Cardiac septum (tissue), 1 donor: ENCODE results near the gene TUT1. TPM values are rescaled to one million over a fixed set of nuclear protein-coding genes. Genes with fewer than 3 reads are reported as not detected.

Experiments used
- DNase-seq: peaks from one replicate; pipeline ENCODE4 v3.0.0-alpha.2; 2020; ENCODE audit warnings: low spot score
- intact Hi-C: fragments of 100-400 bp; cut with DNase I; formaldehyde crosslinking; loops from one replicate; pipeline ENCODE4 v1.14.0; 2022
- total RNA-seq: library from RNA; stranded (reverse); fragmentation: NEBNext Ultra II Directional; extraction: Animal tissue kit (Norgen Biotek cat#: 25700); gene quantifications from one replicate; pipeline ENCODE4 v1.2.1, GENCODE V29; 2021
- donor health status: DM: no; HTN: no; CAD: no.

The TUT1 gene
- total RNA-seq, 1 donor from 2014 or later, result 11.7 TPM

DNA sequence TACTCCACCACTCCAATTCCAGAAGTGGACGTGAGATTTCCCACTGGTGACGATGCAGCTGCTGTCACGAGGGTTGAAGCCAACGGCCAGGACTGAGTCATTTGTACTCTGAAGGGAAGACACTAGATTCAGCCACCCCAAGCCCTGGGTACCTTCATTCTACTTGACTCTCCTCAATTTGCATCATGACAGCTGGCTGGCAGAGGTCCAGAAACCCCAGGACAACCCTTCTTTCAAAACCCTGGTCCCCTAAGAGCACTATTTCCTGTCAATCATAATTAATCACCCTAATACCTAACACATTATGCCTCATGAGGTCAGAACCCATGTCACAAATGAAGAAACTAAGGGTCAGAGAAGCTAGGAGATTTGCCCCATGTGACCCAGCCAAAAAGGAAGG is 16.4 kb upstream of the TUT1 start:
- intact Hi-C loops, result no loop called here
- no peak for DNase-seq

DNA sequence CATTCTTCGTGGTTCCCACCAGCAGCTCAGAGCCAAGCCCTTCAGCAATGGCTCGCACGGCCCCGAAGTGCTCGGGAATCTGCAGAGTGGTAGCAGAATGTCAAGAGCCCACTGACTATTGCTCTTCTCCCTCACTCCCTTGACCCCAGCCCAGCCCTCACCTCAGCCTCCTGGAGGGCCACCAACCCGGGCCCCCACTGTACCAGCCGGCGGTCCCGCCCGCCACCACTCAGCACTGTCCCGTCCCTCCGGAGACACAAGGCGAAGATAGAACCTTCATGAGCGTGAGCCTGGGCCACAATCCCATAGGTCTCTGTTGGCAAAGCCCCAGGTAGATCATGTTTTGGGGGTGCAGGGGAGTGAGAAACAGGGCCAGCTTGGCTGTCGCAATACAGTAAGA is 14.6 kb upstream of the TUT1 start:
- intact Hi-C loops, result no loop called here
- no peak for DNase-seq

GRCh38 chr11:62605467-62605866 is 14.1 kb upstream of the TUT1 start:
- intact Hi-C loops, result no loop called here
- no peak for DNase-seq

GRCh38 chr11:62604460-62605120 is 13.3 kb upstream of the TUT1 start:
- DNase-seq, result no peak
- intact Hi-C loops, result no loop called here

GRCh38 chr11:62603776-62604299 is 12.5 kb upstream of the TUT1 start:
- intact Hi-C loops, result no loop called here
- no peak for DNase-seq

GRCh38 chr11:62603072-62603408 is 11.7 kb upstream of the TUT1 start:
- no peak for DNase-seq

GRCh38 chr11:62602141-62603071 is 11.1 kb upstream of the TUT1 start:
- intact Hi-C loops, result no loop called here

More at GRCh38 chr11:62603072-62603408, 11.7 kb upstream of the TUT1 start:
- intact Hi-C loops, result no loop called here

GRCh38 chr11:62601372-62602140 is 10.2 kb upstream of the TUT1 start, which contains the start of gene MTA2:
Gene MTA2 (minus strand): TSS chr11:62601865. CDS start chr11:62601450, 415 bp downstream.
- peak; percentile 98 for DNase-seq
- intact Hi-C loops, result no loop called here

More at GRCh38 chr11:62602141-62603071, 11.1 kb upstream of the TUT1 start:
- DNase-seq, result peak; percentile 81

- intact Hi-C loops, result no loop called here
- peak; percentile 83 for DNase-seq
These were observed 9.7 kb upstream of the TUT1 start for GRCh38 chr11:62601122-62601371.

DNA sequence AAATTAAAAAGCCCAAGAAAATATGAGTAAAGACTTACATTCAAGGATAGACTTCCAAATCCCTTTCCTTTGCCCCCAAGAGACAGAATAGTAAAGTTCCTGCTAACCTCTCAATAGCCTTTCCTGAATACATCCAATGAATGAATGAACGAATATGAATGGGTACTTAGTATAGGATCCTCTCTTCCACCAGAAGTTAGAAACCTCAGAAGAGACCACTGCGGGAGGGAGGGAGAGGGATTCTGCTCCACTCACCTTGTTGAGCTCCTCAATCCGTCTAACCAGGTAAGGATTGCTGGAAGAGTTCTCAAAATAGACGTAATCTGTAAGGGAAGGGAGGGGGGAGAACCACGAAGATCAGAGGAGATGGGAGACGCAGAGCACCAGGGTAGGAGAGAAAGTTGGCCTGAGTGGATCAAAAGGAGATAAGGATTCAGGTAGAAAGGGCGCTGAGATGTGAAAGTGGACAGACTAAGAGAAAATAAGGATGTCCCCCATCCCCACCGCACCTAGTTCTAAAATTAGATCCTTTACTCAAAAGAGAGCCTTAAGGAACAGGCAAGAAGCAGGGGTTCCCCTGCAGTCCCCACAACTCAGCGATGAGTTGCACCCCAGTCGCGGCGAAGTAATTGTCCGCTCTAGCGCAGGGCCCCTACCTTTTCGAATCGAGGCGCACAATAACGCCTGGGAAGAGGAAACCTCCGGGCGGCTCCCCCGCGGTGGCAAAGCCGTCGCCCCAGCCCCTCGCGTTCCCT is 9.2 kb upstream of the TUT1 start:
- intact Hi-C loops, result no loop called here
- DNase-seq, result no peak

DNA sequence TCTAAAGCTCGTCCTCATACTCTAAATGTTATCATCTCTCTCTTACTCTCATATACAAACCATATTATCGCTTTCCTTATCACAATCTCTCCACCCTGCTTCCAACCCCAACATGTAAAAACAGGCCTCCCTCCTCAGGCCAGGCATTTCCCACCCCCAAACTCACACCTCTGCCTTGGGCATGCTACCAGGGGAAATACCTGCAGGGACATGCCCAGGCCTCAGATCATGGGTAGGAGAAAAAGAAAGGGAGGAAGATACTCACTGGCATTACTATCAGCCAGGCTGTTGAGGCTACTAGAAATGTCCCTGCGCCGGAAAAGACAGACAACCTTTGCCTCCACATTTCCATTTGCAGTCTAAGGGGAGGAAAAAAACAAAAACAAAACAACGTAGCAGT is 8.6 kb upstream of the TUT1 start:
- intact Hi-C loops, result no loop called here
- DNase-seq, result no peak

DNA sequence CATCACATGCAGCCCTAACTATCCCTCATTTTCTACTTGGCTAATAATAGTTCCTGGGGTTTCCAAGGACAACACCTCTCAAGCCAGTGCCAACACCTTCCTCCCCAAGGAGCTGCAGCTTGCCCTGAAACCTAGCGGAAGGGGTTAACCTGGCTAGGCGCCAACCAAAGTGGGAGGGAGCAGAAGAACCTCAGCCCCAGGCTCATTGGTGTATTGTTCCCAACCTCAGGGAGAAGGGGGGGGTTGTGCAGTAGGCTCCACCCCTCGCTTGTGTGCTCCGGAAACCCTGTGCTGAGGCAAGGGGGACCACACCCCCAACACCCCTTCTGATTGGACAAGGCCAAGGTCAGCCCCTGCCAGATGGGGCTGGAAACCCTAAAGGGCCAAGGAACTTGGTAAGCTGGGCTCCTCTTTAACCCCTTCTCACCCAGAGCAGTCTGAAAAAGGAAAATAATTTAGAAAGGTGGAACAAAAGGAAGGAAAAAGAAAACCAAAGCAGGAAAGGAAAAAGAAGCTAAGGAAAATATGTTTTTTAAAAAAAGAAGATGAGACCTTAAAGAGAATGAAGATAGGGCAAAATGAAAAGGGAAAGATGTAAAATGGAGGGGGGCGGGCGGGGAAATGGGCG is 7.9 kb upstream of the TUT1 start:
- intact Hi-C loops, result no loop called here
- peak; percentile 94 for DNase-seq

GRCh38 chr11:62595124-62595523 is 3.8 kb upstream of the TUT1 start:
- DNase-seq, result no peak
- intact Hi-C loops, result no loop called here

GRCh38 chr11:62593434-62594044 is 2.2 kb upstream of the TUT1 start:
- intact Hi-C loops, result no loop called here

DNA sequence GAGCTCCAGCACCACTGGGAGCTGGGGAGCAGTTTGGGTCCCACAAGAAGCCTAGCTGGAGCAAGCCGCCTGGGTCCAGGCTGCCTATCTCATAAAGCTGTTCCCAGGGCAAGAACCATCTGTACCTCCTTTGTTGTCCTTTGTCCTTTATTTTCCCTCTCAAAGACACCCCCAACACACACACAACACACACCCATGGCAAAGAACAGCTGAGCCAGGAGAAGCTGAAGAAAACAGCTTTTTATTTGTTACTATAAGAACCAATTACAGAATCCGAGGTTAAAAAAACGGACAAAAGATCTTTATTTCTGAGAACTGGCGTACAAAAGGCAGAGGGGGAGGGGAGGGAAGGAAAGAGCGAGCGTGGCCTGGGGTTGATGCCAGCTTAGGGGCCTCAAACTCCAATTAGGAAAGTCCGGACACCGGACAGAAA is 1.7 kb upstream of the TUT1 start:
- no peak for DNase-seq
- intact Hi-C loops, result no loop called here

More at GRCh38 chr11:62593434-62594044, 2.2 kb upstream of the TUT1 start:
- peak; percentile 83 for DNase-seq

- no peak for DNase-seq
- intact Hi-C loops, result no loop called here
These were observed 958 bp upstream of the TUT1 start for GRCh38 chr11:62592146-62592815.

DNA sequence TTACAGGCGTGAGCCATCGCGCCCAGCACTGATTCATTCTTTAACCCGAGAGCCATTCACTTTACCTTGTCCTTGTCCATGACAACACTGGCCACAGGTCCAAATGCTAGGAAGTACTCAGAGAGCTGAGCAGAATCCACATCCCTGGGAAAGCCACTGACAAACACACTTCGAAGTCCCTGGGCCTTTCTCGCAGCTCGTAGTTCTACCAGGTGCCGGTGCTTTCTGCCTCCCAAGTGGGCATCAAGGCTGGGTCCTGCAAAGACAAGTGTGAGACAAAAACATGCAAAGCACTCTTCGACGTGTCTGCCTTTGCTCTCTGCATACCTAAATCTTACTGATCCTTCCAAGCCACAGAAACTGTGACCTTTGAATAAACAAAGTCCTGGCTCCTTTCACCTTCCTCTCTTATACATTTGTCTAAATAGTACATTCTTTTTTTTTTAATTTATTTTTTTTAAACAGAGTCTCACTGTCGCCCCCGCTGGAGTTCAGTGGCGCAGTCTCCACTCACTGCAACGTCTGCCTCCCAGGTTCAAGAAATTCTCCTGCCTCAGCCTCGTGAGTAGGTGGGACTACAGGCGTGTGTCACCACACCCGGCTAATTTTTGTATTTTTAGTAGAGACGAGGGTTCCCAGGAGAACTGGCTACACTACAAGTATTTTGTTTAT is 2.2 kb downstream of the TUT1 start:
- intact Hi-C loops, result no loop called here

More for the DNA sequence above, 2.2 kb downstream of the TUT1 start:
- no peak for DNase-seq
